ENCODE results near the gene CAMKK2.

DNA sequence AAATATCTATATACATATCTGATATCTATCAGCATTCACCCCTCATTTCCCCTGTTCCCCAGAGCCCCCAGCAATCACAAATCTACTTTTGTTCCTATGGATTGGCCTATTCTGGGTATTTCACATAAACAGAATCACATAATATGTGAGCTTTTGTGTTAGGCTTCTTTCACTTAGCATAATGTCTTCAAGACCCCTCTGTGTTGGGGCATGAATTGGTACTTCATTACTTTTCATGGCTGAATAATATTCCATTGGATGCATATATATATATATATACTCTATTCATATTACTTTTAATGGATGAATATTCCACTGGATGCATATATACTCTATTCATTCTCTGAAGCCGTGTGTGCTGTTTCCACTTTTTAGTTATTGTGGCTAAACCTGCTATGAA lies 28.7 kb downstream of the CAMKK2 start:
- TF ChIP-seq HDGF (IDR thresholded peaks at IDR 0.05; ENCODE audit: borderline replicate concordance) (no peak), ZNF384 (IDR thresholded peaks at IDR 0.05) (no peak), SP1 (IDR thresholded peaks at IDR 0.05) (no peak), FOXA1 (IDR thresholded peaks at IDR 0.05) (no peak), LEF1 (IDR thresholded peaks at IDR 0.05; ENCODE audit: borderline replicate concordance) (no peak)
- TF ChIP-seq, protein P1, sequence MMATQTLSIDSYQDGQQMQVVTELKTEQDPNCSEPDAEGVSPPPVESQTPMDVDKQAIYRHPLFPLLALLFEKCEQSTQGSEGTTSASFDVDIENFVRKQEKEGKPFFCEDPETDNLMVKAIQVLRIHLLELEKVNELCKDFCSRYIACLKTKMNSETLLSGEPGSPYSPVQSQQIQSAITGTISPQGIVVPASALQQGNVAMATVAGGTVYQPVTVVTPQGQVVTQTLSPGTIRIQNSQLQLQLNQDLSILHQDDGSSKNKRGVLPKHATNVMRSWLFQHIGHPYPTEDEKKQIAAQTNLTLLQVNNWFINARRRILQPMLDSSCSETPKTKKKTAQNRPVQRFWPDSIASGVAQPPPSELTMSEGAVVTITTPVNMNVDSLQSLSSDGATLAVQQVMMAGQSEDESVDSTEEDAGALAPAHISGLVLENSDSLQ (IDR thresholded peaks at IDR 0.05) = no peak

Data from HEK293T (cell line).